Measurements from ENCODE around the gene MYMX. TPM values are rescaled to one million over a fixed set of nuclear protein-coding genes. Genes with fewer than 3 reads are reported as not detected.

Gene MYMX
- total and polyA plus RNA-seq, 2 of the 13 experiments (the other 11 are each of a cell fraction or from before 2014, with no cell fraction given) = not detected

GRCh38 chr6:44237813-44238433, 21.2 kb downstream of the MYMX start (continued):
- TF ChIP-seq ZNF432 (CRISPR knock-in tag; IDR thresholded peaks at IDR 0.05; ENCODE audit: borderline replicate concordance) (no peak), IKZF1 (IDR thresholded peaks at IDR 0.05) (no peak), HIC2 (CRISPR knock-in tag; IDR thresholded peaks at IDR 0.05; ENCODE audit: low read depth) (no peak), ARID2 (CRISPR knock-in tag; IDR thresholded peaks at IDR 0.05; ENCODE audit: borderline replicate concordance) (0 out of 2 replicates have a peak, but pooled peaks have one; percentile 66), XBP1 (CRISPR knock-in tag; IDR thresholded peaks at IDR 0.05) (no peak), CEBPB (IDR thresholded peaks at IDR 0.05; ENCODE audit: borderline replicate concordance, low read depth, low read length) (peak; percentile 37; the same call in 1 of the 2 replicates), GABPA (IDR thresholded peaks at IDR 0.05; ENCODE audit: low read depth, low read length) (no peak), GABPA (CRISPR knock-in tag; IDR thresholded peaks at IDR 0.05; ENCODE audit: low read depth) (no peak), ZNF383 (CRISPR knock-in tag; IDR thresholded peaks at IDR 0.05; ENCODE audit: borderline replicate concordance) (no peak), ZNF143 (CRISPR knock-in tag; IDR thresholded peaks at IDR 0.05) (no peak; the same call in 1 of the 2 replicates), SKI (IDR thresholded peaks at IDR 0.05; ENCODE audit: partially characterized antibody) (peak; percentile 61), FOSL2 (CRISPR knock-in tag; IDR thresholded peaks at IDR 0.05) (peak; percentile 62; the same call in 1 of the 2 replicates), MYNN (CRISPR knock-in tag; IDR thresholded peaks at IDR 0.05; ENCODE audit: low read depth) (0 out of 2 replicates have a peak, but pooled peaks have one; percentile 56), ZNF777 (CRISPR knock-in tag; IDR thresholded peaks at IDR 0.05) (no peak), ZNF3 (CRISPR knock-in tag; IDR thresholded peaks at IDR 0.05) (no peak), HES4 (CRISPR knock-in tag; IDR thresholded peaks at IDR 0.05; ENCODE audit: borderline replicate concordance) (no peak), EP300 (IDR thresholded peaks at IDR 0.05; ENCODE audit: low read depth in 2 of 2, low read length in 2 of 2) (no peak), EP300 (CRISPR knock-in tag; IDR thresholded peaks at IDR 0.05; ENCODE audit: borderline replicate concordance) (peak; percentile 60; the same call in 1 of the 2 replicates), TEAD3 (CRISPR knock-in tag; optimal IDR thresholded peaks at IDR 0.05; ENCODE audit: borderline replicate concordance) (no peak), ZNF816 (CRISPR knock-in tag; IDR thresholded peaks at IDR 0.05; ENCODE audit: borderline replicate concordance) (no peak), SAFB2 (CRISPR knock-in tag; IDR thresholded peaks at IDR 0.05; ENCODE audit: borderline replicate concordance, low read depth) (no peak), HNRNPUL1 (IDR thresholded peaks at IDR 0.05; ENCODE audit: low read depth, low read length) (no peak), ZFX (CRISPR knock-in tag; IDR thresholded peaks at IDR 0.05; ENCODE audit: low read depth) (peak; percentile 92)
- TF ChIP-seq, protein P1, sequence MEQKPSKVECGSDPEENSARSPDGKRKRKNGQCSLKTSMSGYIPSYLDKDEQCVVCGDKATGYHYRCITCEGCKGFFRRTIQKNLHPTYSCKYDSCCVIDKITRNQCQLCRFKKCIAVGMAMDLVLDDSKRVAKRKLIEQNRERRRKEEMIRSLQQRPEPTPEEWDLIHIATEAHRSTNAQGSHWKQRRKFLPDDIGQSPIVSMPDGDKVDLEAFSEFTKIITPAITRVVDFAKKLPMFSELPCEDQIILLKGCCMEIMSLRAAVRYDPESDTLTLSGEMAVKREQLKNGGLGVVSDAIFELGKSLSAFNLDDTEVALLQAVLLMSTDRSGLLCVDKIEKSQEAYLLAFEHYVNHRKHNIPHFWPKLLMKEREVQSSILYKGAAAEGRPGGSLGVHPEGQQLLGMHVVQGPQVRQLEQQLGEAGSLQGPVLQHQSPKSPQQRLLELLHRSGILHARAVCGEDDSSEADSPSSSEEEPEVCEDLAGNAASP (CRISPR knock-in tag; IDR thresholded peaks at IDR 0.05; ENCODE audit: borderline replicate concordance) = peak; percentile 29; the same call in 1 of the 2 replicates
- TF ChIP-seq, protein P2, sequence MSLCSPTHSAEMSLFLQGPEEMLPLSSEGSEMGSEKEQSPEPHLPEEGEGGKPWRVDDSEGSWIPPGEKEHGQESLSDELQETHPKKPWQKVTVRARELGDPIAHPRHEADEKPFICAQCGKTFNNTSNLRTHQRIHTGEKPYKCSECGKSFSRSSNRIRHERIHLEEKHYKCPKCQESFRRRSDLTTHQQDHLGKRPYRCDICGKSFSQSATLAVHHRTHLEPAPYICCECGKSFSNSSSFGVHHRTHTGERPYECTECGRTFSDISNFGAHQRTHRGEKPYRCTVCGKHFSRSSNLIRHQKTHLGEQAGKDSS (CRISPR knock-in tag; IDR thresholded peaks at IDR 0.05; ENCODE audit: borderline replicate concordance, low read depth) = peak; percentile 92; the same call in 1 of the 2 replicates
- TF ChIP-seq, protein P3, sequence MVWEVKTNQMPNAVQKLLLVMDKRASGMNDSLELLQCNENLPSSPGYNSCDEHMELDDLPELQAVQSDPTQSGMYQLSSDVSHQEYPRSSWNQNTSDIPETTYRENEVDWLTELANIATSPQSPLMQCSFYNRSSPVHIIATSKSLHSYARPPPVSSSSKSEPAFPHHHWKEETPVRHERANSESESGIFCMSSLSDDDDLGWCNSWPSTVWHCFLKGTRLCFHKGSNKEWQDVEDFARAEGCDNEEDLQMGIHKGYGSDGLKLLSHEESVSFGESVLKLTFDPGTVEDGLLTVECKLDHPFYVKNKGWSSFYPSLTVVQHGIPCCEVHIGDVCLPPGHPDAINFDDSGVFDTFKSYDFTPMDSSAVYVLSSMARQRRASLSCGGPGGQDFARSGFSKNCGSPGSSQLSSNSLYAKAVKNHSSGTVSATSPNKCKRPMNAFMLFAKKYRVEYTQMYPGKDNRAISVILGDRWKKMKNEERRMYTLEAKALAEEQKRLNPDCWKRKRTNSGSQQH (CRISPR knock-in tag; IDR thresholded peaks at IDR 0.05; ENCODE audit: low read depth) = no peak
